Stomach (tissue), 4 donors: ENCODE measurements around the gene EIF3L.

Source experiments
- CTCF ChIP-seq, 7 experiments: fragments of 450-650 bp in 4 of 7; fragments of 200-600 bp in 3 of 7; sonication (generic) in 3 of 7; IDR thresholded peaks; one replicate each; pipeline ENCODE4 v1.5.1; 2016 to 2019; ENCODE audit warnings: antibody characterized with exemption in 7 of 7, control low read depth in 2 of 7, mild to moderate bottlenecking in 1 of 7
- EP300 ChIP-seq: sonication (generic); formaldehyde crosslinking; IDR thresholded peaks from one replicate; pipeline ENCODE4 v1.6.1; 2017; ENCODE audit warnings: antibody characterized with exemption
- POLR2A ChIP-seq, 4 donors: fragments of 450-650 bp; IDR thresholded peaks; one replicate each; pipeline ENCODE4 v1.6.1; 2016; ENCODE audit warnings: antibody characterized with exemption in 4 of 4, control low read depth in 2 of 4, mild to moderate bottlenecking in 1 of 4, moderate library complexity in 1 of 4

DNA sequence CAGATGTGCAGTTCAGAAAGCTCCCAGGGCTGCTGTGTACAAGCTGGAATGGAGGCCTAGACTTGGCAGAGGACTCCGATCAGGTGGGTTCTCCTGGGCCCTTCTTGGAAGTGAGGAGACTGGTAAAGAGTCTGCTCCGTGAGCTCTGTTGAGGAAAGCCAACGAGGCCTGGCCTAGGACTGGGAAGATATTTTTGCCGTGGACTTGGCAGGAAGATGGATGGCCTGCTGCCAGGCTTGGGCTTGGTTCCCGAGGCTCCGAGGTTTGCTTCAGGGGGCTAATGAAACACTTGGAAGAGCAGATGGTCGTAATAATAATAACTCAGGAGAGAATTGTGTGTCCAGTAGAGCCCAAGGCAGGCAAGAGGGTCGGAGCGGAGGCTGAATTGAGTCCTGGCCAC lies 22.2 kb upstream of the EIF3L start:
- TF ChIP-seq CTCF (IDR thresholded peaks at IDR 0.05) (no peak), POLR2A (IDR thresholded peaks at IDR 0.05) (no peak), EP300 (no peak)
